ENCODE measurements around the gene GLB1L.
A peak's percentile ranks its signal among the peaks of the same experiment; 100 is the strongest.
"Not testable (repeated sequence)": the region's sequence is repeated elsewhere in the genome, so short reads cannot be mapped to it uniquely, and the experiment has no call there.

Gene GLB1L

GRCh38 chr2:219207134-219207883 is 37.9 kb downstream of the GLB1L start:
- no peak for DNase-seq (ENCODE audit: low read depth)
- peak overlapping the region; percentile 70 for H3K4me3 ChIP-seq (ENCODE audit: control insufficient read depth, low read depth, low read length)
- TF ChIP-seq CTCF (conservative IDR thresholded peaks at IDR 0.05; ENCODE audit: control insufficient read depth, insufficient read depth, low read depth, low read length), result no peak

DNA sequence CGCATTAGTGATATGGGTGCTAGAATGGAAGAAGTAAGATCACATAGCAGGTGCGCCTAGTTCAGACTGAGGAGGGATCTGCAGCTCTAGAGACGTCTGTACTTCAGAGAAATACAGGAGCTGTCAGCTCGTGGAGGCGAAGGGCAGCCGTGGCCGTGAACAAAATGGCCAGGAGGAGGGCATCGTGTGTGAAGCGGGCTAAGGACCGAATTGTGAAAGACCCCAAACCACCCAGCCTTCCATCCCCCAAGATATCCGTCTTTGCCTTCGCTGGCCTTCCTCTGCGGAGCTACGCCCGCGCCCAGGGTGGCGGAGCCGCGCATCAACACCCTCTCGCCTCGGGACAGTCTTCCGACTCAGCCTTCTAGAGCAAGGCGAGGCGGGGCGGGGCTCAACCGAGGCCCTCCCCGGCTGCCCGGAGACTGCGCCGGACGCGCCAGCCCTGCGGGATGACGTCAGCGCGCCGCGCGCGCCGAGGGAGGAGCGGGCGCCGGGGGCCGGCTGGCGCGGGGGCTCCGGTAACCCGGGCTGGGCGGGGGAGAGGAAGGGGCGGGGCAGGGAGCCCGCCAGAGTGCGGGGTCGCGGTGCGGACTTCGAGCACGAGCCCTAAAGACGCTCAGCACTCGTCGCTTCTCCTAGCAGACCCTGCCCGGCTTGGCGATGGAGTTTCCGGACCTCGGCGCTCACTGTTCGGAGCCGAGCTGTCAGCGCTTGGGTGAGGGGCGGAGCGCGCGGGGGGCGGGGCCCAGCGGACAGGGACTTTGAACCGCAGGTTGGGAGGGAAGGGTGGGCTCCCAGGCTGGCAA is 38.7 kb downstream of the GLB1L start, which contains the start of gene ZFAND2B:
TSS of gene ZFAND2B (plus strand) at position 455 of the 806 bp plus-strand sequence. CDS start at position 661, 206 bp downstream.
- TF ChIP-seq CTCF (conservative IDR thresholded peaks at IDR 0.05; ENCODE audit: control insufficient read depth, insufficient read depth, low read depth, low read length), result no peak
- peak; percentile 87 for DNase-seq (ENCODE audit: low read depth)
- H3K4me3 ChIP-seq (ENCODE audit: control insufficient read depth, low read depth, low read length), result peak within 1 kb of the TSS; percentile 70

DNA sequence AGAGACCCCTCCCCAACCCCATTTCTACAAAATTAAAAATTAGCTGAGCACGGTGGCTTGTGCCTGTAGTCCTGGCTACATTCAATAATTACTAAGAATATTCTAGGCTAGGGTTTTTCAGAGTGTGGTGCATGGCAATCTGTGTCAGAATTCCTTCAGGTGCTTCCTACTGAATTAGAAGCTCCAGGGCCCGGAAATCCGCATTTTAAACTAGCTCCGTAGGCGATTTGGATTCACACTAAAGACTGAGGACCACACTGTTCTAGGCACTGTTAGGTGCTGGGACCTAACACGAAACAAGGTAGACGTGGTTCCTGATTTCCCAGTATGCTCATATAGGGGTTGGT is 39.3 kb downstream of the GLB1L start:
- peak overlapping the region; percentile 65 for H3K4me3 ChIP-seq (ENCODE audit: control insufficient read depth, low read depth, low read length)
- no peak for DNase-seq (ENCODE audit: low read depth)
- TF ChIP-seq CTCF (conservative IDR thresholded peaks at IDR 0.05; ENCODE audit: control insufficient read depth, insufficient read depth, low read depth, low read length), result no peak

- no peak for DNase-seq (ENCODE audit: low read depth)
- no peak for TF ChIP-seq CTCF (conservative IDR thresholded peaks at IDR 0.05; ENCODE audit: control insufficient read depth, insufficient read depth, low read depth, low read length)
- H3K4me3 ChIP-seq (ENCODE audit: control insufficient read depth, low read depth, low read length), result no peak overlapping the region
Measured at GRCh38 chr2:219205165-219205538, 40.1 kb downstream of the GLB1L start.

GRCh38 chr2:219204425-219205164 is 40.6 kb downstream of the GLB1L start:
- DNase-seq (ENCODE audit: low read depth), result no peak
- TF ChIP-seq CTCF (conservative IDR thresholded peaks at IDR 0.05; ENCODE audit: control insufficient read depth, insufficient read depth, low read depth, low read length), result no peak
- no peak overlapping the region for H3K4me3 ChIP-seq (ENCODE audit: control insufficient read depth, low read depth, low read length)

DNA sequence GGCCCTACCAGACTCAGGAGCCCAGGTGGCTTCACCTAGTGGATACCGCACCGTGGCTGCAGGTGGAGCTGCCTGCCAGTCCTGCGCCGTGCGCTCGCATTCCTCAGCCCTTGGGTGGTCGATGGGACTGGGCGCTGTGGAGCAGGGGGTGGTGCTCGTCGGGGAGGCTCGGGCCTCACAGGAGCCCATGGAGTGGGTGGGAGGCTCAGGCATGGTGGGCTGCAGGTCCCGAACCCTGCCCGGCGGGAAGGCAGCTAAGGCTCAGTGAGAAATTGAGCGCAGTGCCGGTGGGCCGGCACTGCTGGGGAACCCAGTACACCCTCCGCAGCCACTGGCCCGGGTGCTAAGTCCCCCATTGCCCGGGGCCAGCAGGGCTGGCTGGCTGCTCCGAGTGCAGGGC is 43.9 kb downstream of the GLB1L start:
- not testable (repeated sequence) for H3K4me3 ChIP-seq (ENCODE audit: control insufficient read depth, low read depth, low read length); DNase-seq (ENCODE audit: low read depth)

- not testable (repeated sequence) for H3K4me3 ChIP-seq (ENCODE audit: control insufficient read depth, low read depth, low read length); DNase-seq (ENCODE audit: low read depth)
Measured at GRCh38 chr2:219200502-219201326, 44.5 kb downstream of the GLB1L start.
